Keratinocyte (primary cell): Measurements from ENCODE around the gene CA7. TPM values are rescaled to one million over a fixed set of nuclear protein-coding genes. Genes with fewer than 3 reads are reported as not detected.
"Not testable (repeated sequence)": the region's sequence is repeated elsewhere in the genome, so short reads cannot be mapped to it uniquely, and the experiment has no call there.

Experiments used
- DNase-seq: peaks from one replicate; pipeline ENCODE4 v3.0.0-alpha.2; 2011; ENCODE audit warnings: low read depth, missing footprints, low spot score
- FAIRE-seq: peaks from 2 replicates; lab custom pipeline; 2011; peaks lifted over from hg19 to GRCh38; lab: Jason Lieb, UNC
- H2AFZ ChIP-seq: 2 replicates; pipeline ENCODE4 v1.6.0; 2012; ENCODE audit warnings: low read length, control low read depth, inconsistent platforms; ENCODE audit not compliant: control insufficient read depth
- H3K27ac ChIP-seq: 2 replicates; pipeline ENCODE4 v1.5.1; 2011; ENCODE audit warnings: low read length; ENCODE audit not compliant: control insufficient read depth, insufficient read depth
- H3K27me3 ChIP-seq: 3 replicates; pipeline ENCODE4 v1.6.0; 2011; ENCODE audit warnings: low read length; ENCODE audit not compliant: control insufficient read depth, insufficient read depth; ENCODE audit errors: extremely low read depth
- H3K36me3 ChIP-seq, 2 experiments: 2 replicates in 1 of 2; 3 replicates in 1 of 2; pipeline ENCODE4 v1.5.1; 2011; ENCODE audit warnings: low read length in 2 of 2, mild to moderate bottlenecking in 1 of 2; ENCODE audit not compliant: control insufficient read depth in 2 of 2, insufficient read depth in 2 of 2; ENCODE audit errors: extremely low read depth in 1 of 2
- H3K4me1 ChIP-seq: 3 replicates; pipeline ENCODE4 v1.5.1; 2011; ENCODE audit warnings: low read length; ENCODE audit not compliant: control insufficient read depth, insufficient read depth; ENCODE audit errors: extremely low read depth
- H3K4me2 ChIP-seq: 3 replicates; pipeline ENCODE4 v1.6.0; 2011; ENCODE audit warnings: low read depth, low read length; ENCODE audit not compliant: control insufficient read depth, insufficient read depth; ENCODE audit errors: extremely low read depth
- H3K4me3 ChIP-seq, 3 experiments: fragments of 200-600 bp in 1 of 3; sonication (generic) in 1 of 3; 2 replicates in 2 of 3; 3 replicates in 1 of 3; pipeline ENCODE4 v1.5.1; 2011 to 2016; ENCODE audit warnings: low read length in 3 of 3, mild to moderate bottlenecking in 3 of 3, control low read depth in 2 of 3, inconsistent platforms in 1 of 3, low read depth in 1 of 3, mixed read lengths in 1 of 3, mixed run types in 1 of 3, moderate library complexity in 1 of 3; ENCODE audit not compliant: control insufficient read depth in 2 of 3, insufficient read depth in 2 of 3; ENCODE audit errors: extremely low read depth in 1 of 3
- H3K79me2 ChIP-seq: 2 replicates; pipeline ENCODE4 v1.6.0; 2012; ENCODE audit warnings: low read length; ENCODE audit not compliant: control insufficient read depth, insufficient read depth
- H3K9ac ChIP-seq: 3 replicates; pipeline ENCODE4 v1.6.0; 2011; ENCODE audit warnings: low read length; ENCODE audit not compliant: control insufficient read depth, insufficient read depth; ENCODE audit errors: extremely low read depth
- H3K9me1 ChIP-seq: 3 replicates; pipeline ENCODE4 v1.6.0; 2011; ENCODE audit warnings: low read length; ENCODE audit not compliant: control insufficient read depth, insufficient read depth; ENCODE audit errors: extremely low read depth
- H3K9me3 ChIP-seq: 2 replicates; pipeline ENCODE4 v1.5.1; 2012; ENCODE audit warnings: low read depth, low read length; ENCODE audit not compliant: control insufficient read depth
- H4K20me1 ChIP-seq: 3 replicates; pipeline ENCODE4 v1.6.0; 2011; ENCODE audit warnings: low read length; ENCODE audit not compliant: control insufficient read depth, insufficient read depth; ENCODE audit errors: extremely low read depth
- CTCF ChIP-seq, 3 experiments: IDR thresholded peaks in 1 of 3; conservative IDR thresholded peaks in 1 of 3; optimal IDR thresholded peaks in 1 of 3; 2 replicates in 2 of 3; 3 replicates in 1 of 3; pipeline versions ENCODE3 to v1.5.1; 2011; ENCODE audit warnings: low read length in 3 of 3, mild to moderate bottlenecking in 3 of 3, moderate library complexity in 2 of 3, control low read depth in 1 of 3, inconsistent platforms in 1 of 3; ENCODE audit not compliant: insufficient read depth in 2 of 3; ENCODE audit errors: extremely low read depth in 1 of 3
- EZH2 ChIP-seq: IDR thresholded peaks from one replicate; pipeline ENCODE4 v1.6.1; 2012; ENCODE audit warnings: inconsistent platforms, mild to moderate bottlenecking, low read length, moderate library complexity
- dilution Hi-C: fragments of 300-500 bp; cut with MboI; formaldehyde crosslinking; loops from one replicate; pipeline ENCODE4 v1.7.0; 2020; ENCODE audit warnings: low sequenced_read_pairs; ENCODE audit not compliant: extremely low pct_ligation_motif_present
- polyA plus RNA-seq, 5 experiments: library from polyadenylated mRNA; depleted of rRNA in 3 of 5; stranded (reverse) in 3 of 5; stranded (forward) in 1 of 5; unstranded in 1 of 5; fragments of >200 nt; gene quantifications; 1 replicate in 1 of 5; 2 replicates in 3 of 5; 3 replicates in 1 of 5; pipeline versions ENCODE4 v1.2.1 to v1.2.3, GENCODE V29; 2011 to 2012; ENCODE audit warnings: missing spikeins in 2 of 5, low read depth in 1 of 5, low replicate concordance in 1 of 5

CA7 gene
- polyA plus RNA-seq, 1 donor (not counting 4 experiments of a cell fraction or from before 2014, with no cell fraction given), result not detected

GRCh38 chr16:66895999-66896398, 51.8 kb downstream of the CA7 start:
- Histone ChIP-seq H3K27ac (peak overlapping the region; percentile 53), H2AFZ (no peak overlapping the region), H3K36me3 (peaks cover 0 to 1% of the 10 kb centered on the region in 2 experiments), H3K4me3 (no peak overlapping the region), H3K79me2 (no peaks in the 10 kb centered on the region), H3K9ac (peak overlapping the region; percentile 18), H3K9me3 (no peaks in the 10 kb centered on the region), H3K4me2 (peak overlapping the region; percentile 1), H4K20me1 (no peaks in the 10 kb centered on the region), H3K27me3 (no peaks in the 10 kb centered on the region), H3K4me1 (peaks cover 25% of the 10 kb centered on the region), H3K9me1 (no peaks in the 10 kb centered on the region)
- FAIRE-seq (no peak), DNase-seq (no peak)
- dilution Hi-C loops, result no loop called here
- TF ChIP-seq EZH2, result no peak
- no peak for TF ChIP-seq CTCF (optimal IDR thresholded peaks at IDR 0.05 in 1 of 3, IDR thresholded peaks at IDR 0.05 in 1 of 3, conservative IDR thresholded peaks at IDR 0.05 in 1 of 3; ENCODE audit: extremely low read depth in 1 of 3, insufficient read depth in 2 of 3, low read length in 3 of 3)

DNA sequence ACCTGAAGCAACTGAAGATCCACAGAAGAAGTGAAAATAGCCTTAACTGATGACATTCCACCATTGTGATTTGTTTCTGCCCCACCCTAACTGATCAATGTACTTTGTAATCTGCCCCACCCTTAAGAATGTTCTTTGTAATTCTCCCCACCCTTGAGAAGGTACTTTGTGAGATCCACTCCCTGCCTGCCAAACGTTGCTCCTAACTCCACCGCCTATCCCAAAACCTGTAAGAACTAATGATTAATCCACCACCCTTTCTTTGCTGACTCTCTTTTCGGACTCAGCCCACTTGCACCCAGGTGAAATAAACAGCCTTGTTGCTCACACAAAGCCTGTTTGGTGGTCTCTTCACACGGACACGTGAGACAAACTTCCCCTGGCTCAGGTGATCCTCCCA, 52.5 kb downstream of the CA7 start:
- dilution Hi-C loops, H3K9me3 ChIP-seq, H3K36me3 ChIP-seq, H4K20me1 ChIP-seq, H3K9me1 ChIP-seq, H3K27me3 ChIP-seq, H3K4me2 ChIP-seq, DNase-seq, H3K4me3 ChIP-seq, H3K79me2 ChIP-seq, FAIRE-seq, H2AFZ ChIP-seq: not testable (repeated sequence)
- H3K27ac ChIP-seq, result peak overlapping the region; percentile 53
- peaks cover 25% of the 10 kb centered on the region for H3K4me1 ChIP-seq
- H3K9ac ChIP-seq, result peak overlapping the region; percentile 15

DNA sequence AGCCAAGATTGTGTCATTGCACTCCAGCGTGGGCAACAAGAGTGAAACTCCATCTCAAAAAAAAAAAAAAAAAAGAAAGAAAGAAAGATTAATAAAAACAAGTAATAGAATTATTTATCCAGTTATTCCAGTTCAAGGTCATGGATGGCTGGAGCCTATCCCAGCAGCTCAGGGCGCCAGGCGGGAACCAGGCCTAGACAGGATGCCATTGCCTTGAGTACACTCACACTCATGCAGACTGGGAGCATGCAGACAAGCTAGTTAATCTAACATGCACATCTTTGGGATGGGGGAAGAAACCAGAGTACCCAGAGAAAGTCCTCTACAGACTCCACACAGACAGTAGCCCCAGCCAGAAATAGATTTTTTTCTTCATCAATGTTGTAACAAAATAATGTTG, 54.0 kb downstream of the CA7 start:
- Histone ChIP-seq H3K9ac (no peak overlapping the region), H3K9me3 (no peaks in the 10 kb centered on the region), H3K4me2 (no peak overlapping the region), H3K27ac (no peak overlapping the region), H3K36me3 (peaks cover 0 to 1% of the 10 kb centered on the region in 2 experiments), H4K20me1 (no peaks in the 10 kb centered on the region), H3K27me3 (no peaks in the 10 kb centered on the region), H3K9me1 (no peaks in the 10 kb centered on the region), H2AFZ (no peak overlapping the region), H3K79me2 (no peaks in the 10 kb centered on the region), H3K4me3 (no peak overlapping the region), H3K4me1 (peaks cover 25% of the 10 kb centered on the region)
- DNase-seq (no peak), FAIRE-seq (no peak)
- dilution Hi-C loops, result no loop called here
- TF ChIP-seq EZH2 (no peak), CTCF (optimal IDR thresholded peaks at IDR 0.05 in 1 of 3, IDR thresholded peaks at IDR 0.05 in 1 of 3, conservative IDR thresholded peaks at IDR 0.05 in 1 of 3; ENCODE audit: extremely low read depth in 1 of 3, insufficient read depth in 2 of 3, low read length in 3 of 3) (no peak)
